Measurements from ENCODE around the gene DNAJC5G. TPM values are rescaled to one million over a fixed set of nuclear protein-coding genes. Genes with fewer than 3 reads are reported as not detected.

DNAJC5G gene
- polyA plus RNA-seq, 1 of the 3 experiments (the other 2 are of a cell fraction): 0.18 TPM

- TF ChIP-seq REST (IDR thresholded peaks at IDR 0.05; ENCODE audit: low read depth, low read length) (no peak), FOXM1 (IDR thresholded peaks at IDR 0.05; ENCODE audit: low read depth) (no peak), JUND (IDR thresholded peaks at IDR 0.05) (no peak), CHD2 (IDR thresholded peaks at IDR 0.05; ENCODE audit: low read length, partially characterized antibody) (no peak)
Observed at GRCh38 chr2:27306573-27307286, 31.5 kb downstream of the DNAJC5G start (continued).

- WGBS (ENCODE audit: low lambda C conversion rate): 53% methylated on average over 12 of the region's 14 CpGs
- Histone ChIP-seq H3K79me2 (ENCODE audit: insufficient read depth) (no peaks in the 10 kb centered on the region), H3K9me3 (no peaks in the 10 kb centered on the region), H2AFZ (ENCODE audit: low read depth) (no peak overlapping the region), H3K9ac (no peak overlapping the region), H3K4me3 (ENCODE audit: low read depth in 2 of 2, low read length in 1 of 2) (no peak overlapping the region; a peak in 1 of 4 replicates), H3K4me1 (ENCODE audit: control insufficient read depth in 1 of 2, insufficient read depth in 2 of 2, low read depth in 1 of 2, low read length in 1 of 2) (peaks cover 0 to 18% of the 10 kb centered on the region in 2 experiments; a peak in 1 of 4 replicates), H3K27me3 (ENCODE audit: insufficient read depth) (peaks cover 15% of the 10 kb centered on the region; the same call in 1 of the 2 replicates), H3F3A (replicated peaks; ENCODE audit: insufficient read depth) (peaks cover 4% of the 10 kb centered on the region), H3K4me2 (no peak overlapping the region), H4K20me1 (ENCODE audit: insufficient read depth) (peaks cover 10% of the 10 kb centered on the region; the same call in 1 of the 2 replicates), H3K36me3 (replicated peaks in 1 of 2; ENCODE audit: control insufficient read depth in 1 of 2, insufficient read depth in 2 of 2, low read length in 1 of 2) (peaks cover 5 to 7% of the 10 kb centered on the region in 2 experiments), H3K27ac (ENCODE audit: low read depth in 2 of 2, low read length in 1 of 2) (no peak overlapping the region), H3K9me2 (no peaks in the 10 kb centered on the region)
- CTCF ChIA-PET: interaction anchor here (0.6 to 8.3 kb wide), 9 partner anchors 13 to 235 kb away, joined by 3 to 123 read pairs (median 4); partner anchors contain the start of gene SLC30A3
- no peak for TF ChIP-seq RFX5 (IDR thresholded peaks at IDR 0.05; ENCODE audit: low read length)
- DNase-seq: no peak
- POLR2A ChIA-PET: interaction anchor here (0.6 to 1.7 kb wide), 3 partner anchors 15 to 146 kb away, joined by 4 to 5 read pairs (median 5); partner anchors contain the start of gene GTF3C2
Observed at GRCh38 chr2:27307287-27307544, 32.0 kb downstream of the DNAJC5G start.

- ChIA-PET CTCF (interaction anchor here (0.6 to 8.3 kb wide), 11 partner anchors 12 to 346 kb away, joined by 3 to 123 read pairs (median 3); no protein-coding TSS in a partner anchor), POLR2A (interaction anchor here (1.1 to 1.7 kb wide), 3 partner anchors 14 to 211 kb away, joined by 3 to 5 read pairs (median 5); partner anchors contain the start of gene GTF3C2)
- Histone ChIP-seq H3K27ac (ENCODE audit: low read depth in 2 of 2, low read length in 1 of 2) (no peak overlapping the region), H4K20me1 (ENCODE audit: insufficient read depth) (peaks cover 10% of the 10 kb centered on the region; the same call in 1 of the 2 replicates), H3K4me3 (ENCODE audit: low read depth in 2 of 2, low read length in 1 of 2) (no peak overlapping the region; a peak in 1 of 4 replicates), H3K79me2 (ENCODE audit: insufficient read depth) (no peaks in the 10 kb centered on the region), H3K4me2 (no peak overlapping the region), H3K9me3 (no peaks in the 10 kb centered on the region), H3K9me2 (no peaks in the 10 kb centered on the region), H3K9ac (no peak overlapping the region), H2AFZ (ENCODE audit: low read depth) (no peak overlapping the region), H3K27me3 (ENCODE audit: insufficient read depth) (peaks cover 15% of the 10 kb centered on the region; the same call in 1 of the 2 replicates), H3K4me1 (ENCODE audit: control insufficient read depth in 1 of 2, insufficient read depth in 2 of 2, low read depth in 1 of 2, low read length in 1 of 2) (peaks cover 0 to 18% of the 10 kb centered on the region in 2 experiments; a peak in 1 of 4 replicates), H3F3A (replicated peaks; ENCODE audit: insufficient read depth) (peaks cover 4% of the 10 kb centered on the region), H3K36me3 (replicated peaks in 1 of 2; ENCODE audit: control insufficient read depth in 1 of 2, insufficient read depth in 2 of 2, low read length in 1 of 2) (peaks cover 5 to 7% of the 10 kb centered on the region in 2 experiments)
- TF ChIP-seq NFIC (IDR thresholded peaks at IDR 0.05; ENCODE audit: borderline replicate concordance): no peak
- TF ChIP-seq REST (IDR thresholded peaks at IDR 0.05; ENCODE audit: low read depth, low read length): no peak
- no peak for TF ChIP-seq EP300 (IDR thresholded peaks at IDR 0.05; ENCODE audit: borderline replicate concordance in 1 of 2, low read depth in 1 of 2, low read length in 1 of 2)
- no peak for TF ChIP-seq PBX3 (IDR thresholded peaks at IDR 0.05)
- 29% methylated on average over 25 of the region's 75 CpGs for WGBS (ENCODE audit: low lambda C conversion rate)
- DNase-seq: peak; percentile 84
Observed at GRCh38 chr2:27307545-27308358, 32.5 kb downstream of the DNAJC5G start.
